HG03108 (cell line): ENCODE measurements around the gene KAZN.

Experiments
- ATAC-seq: cut with Tn5 transposase; IDR thresholded peaks from one replicate; pipeline ENCODE4 v1.9.1; 2021; ENCODE audit warnings: moderate library complexity; ENCODE audit not compliant: unreplicated experiment

KAZN gene

DNA sequence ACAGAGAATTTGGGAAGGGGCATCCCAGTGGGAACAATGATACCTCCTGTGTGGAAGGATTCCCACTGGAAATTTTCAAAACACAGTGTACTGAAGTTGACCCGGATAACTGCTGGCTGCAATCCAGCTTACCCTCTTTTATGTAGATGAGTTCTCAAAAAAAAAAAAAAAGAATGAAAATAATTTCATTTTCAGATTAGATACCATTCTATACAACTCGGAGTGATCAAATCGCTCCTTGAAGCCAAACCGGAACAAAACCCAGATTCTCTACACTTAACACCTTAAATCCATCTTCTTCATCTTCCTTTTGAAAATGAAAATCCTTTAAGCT is 69.1 kb downstream of the KAZN start:
- ATAC-seq = no peak

DNA sequence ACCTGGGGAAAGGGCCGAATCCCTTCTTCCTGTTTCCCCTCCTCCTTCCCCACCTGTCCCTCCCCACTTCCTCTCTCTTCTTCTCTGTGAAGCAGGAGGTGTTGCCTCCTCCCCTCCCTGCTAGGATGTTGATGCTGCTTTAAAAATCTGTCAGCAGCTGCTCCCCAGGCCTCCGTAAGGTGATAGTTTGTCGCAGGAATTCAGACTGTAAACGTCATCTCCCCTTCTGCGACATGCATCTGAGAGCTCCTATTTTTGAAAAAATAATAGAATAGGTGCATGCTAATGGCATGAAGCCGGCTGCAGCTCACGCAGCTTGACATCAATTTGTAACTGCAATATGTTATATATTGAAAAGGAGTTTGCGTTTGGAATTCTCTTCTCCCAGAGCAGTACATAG is 70.1 kb downstream of the KAZN start:
- ATAC-seq = no peak

DNA sequence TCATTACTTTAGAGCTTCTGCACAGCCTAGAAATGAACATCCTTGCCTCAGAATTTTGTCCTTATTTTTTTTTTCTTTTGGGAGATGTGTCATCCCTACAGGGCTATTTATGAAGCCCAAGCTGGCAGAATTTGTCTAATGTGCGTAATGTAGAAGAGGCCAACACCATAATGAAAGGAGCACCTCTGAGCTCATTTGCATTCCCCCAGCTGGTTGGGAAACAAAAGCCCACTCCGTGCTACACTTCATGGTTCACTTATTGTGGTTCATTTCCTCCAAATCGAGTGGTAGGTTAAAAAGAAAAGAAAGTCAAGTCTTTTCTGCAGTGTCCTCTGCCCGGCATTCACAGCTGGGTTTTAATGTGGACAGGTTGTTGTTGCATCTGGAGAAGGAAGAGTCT is 73.5 kb downstream of the KAZN start:
- no peak for ATAC-seq

DNA sequence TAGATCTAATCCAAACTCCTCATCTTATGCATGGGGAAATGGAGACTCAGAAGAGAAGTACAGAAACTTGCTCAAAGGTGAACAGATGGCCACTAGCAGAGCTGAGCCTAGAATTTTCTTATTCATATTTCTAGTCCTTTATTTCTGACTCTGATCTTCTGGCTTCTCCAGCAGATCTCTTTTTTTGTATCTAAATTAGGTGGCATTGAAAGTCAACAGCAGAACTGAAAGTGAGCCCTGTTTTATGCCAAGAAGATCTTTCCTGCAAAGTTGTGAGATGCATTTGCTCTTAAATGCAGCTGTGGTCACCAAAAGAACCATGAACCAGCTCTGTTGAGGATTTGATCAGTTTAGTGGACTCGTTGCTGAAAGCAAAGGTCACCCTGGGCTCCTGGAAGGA is 75.5 kb downstream of the KAZN start:
- no peak for ATAC-seq

- ATAC-seq = no peak
Measured at GRCh38 chr1:14676400-14676799, 77.9 kb downstream of the KAZN start.

DNA sequence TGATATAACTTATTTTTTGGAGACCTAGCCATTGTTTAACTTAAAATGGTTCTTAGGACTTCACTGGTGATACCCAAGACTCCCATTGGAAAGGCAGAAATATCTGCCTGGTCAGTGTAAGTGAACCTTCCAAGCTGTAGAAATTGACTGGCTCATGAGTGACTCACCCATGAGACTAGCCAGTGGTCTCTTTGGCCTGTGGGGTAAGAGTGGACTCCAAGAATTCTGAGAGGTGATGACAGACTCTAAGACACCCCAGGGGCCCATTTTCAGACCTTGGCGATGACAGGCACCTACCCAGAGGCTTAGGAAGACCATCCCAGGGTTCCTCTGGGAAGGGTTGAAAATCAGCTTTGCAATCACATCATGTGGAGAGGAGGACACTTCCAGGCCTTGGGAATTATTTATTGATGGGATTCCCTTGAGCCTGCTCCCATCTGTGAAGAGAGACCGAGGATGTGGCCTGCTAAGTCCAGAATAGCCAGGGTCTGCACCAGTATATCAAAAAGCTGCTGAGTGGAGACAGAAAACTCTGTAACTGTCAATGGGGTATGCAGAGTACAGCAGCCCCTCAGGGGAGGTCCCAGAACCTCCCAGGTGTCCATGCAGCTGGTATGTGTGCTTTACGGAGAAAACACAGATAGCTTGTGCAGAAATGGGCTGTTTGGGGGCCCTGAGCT is 78.9 kb downstream of the KAZN start:
- no peak for ATAC-seq

- ATAC-seq = no peak
Measured at GRCh38 chr1:14678011-14678638, 79.6 kb downstream of the KAZN start.

GRCh38 chr1:14679027-14679688 is 80.7 kb downstream of the KAZN start:
- no peak for ATAC-seq

- no peak for ATAC-seq
Measured at GRCh38 chr1:14681182-14681581, 82.7 kb downstream of the KAZN start.

GRCh38 chr1:14682941-14683621 is 84.6 kb downstream of the KAZN start:
- ATAC-seq = no peak

- no peak for ATAC-seq
Measured at GRCh38 chr1:14685078-14685477, 86.6 kb downstream of the KAZN start.

- ATAC-seq = no peak
Measured at GRCh38 chr1:14686701-14687100, 88.2 kb downstream of the KAZN start.

DNA sequence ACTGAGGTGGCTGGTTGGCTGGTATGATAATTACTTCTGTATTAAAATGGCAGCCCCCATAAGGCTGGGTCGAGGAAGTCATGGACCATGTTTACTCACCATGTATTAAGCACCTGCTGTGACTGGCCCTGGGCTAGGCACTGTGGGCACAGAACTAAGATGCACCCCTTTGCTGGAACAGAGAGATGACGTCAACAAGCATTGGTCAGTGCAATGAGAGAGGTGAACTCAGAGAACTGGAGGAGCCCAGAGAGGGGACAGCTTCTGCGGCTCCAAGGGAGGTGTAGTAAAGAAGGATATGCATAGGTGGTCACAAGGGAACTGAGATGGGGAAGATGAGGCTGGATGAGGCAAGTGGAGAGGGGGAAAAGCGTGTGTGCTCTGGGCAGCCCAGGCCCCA is 88.7 kb downstream of the KAZN start:
- no peak for ATAC-seq

DNA sequence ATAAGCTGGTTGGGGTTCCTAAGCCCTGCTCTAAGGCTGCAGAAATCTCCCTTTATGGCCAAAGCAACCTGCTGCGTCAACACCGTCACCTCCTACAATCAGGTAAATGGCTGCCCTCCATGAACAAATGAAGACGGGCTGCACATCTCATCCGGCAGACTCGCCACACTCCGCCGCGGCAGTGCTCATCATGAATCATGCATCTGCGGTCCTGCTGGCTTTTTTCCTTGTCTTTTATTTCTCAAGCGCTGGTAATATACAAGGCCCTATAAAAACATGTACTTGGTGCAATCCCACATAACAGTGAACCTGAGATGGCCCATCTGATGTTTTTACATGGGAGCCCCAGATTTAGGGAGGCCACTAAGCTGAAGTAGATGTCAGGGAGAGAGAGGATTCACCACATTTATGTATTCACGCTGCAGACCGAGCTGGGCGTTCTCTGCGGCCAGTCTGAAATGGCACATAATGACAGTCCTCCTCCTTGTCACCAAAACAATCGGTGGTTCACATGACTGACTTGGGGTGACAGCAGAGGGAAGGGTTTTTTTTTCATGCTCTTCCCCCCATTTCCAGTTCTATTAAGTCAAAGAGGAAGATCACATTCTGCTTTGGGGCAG is 91.6 kb downstream of the KAZN start:
- ATAC-seq = no peak

GRCh38 chr1:14693949-14694348 is 95.5 kb downstream of the KAZN start:
- ATAC-seq = no peak

DNA sequence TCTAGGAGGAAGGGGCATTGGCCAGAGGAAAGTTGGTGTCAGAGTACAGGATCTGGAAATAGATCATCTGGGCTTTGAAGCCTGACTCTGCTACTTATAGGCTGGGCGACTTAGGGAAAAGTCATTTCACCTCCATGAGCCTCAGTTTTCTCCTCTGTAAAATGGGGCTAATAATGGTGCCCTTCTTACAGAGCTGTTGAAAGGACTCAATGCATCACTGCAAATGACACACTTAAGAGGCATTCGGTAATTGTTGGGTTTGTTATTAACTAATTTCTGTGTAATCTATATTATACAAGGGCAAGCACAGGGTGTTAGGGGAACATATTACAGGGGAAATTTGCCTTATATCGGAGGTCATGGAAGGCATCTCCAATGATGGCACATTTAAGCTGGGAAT is 96.1 kb downstream of the KAZN start:
- no peak for ATAC-seq

DNA sequence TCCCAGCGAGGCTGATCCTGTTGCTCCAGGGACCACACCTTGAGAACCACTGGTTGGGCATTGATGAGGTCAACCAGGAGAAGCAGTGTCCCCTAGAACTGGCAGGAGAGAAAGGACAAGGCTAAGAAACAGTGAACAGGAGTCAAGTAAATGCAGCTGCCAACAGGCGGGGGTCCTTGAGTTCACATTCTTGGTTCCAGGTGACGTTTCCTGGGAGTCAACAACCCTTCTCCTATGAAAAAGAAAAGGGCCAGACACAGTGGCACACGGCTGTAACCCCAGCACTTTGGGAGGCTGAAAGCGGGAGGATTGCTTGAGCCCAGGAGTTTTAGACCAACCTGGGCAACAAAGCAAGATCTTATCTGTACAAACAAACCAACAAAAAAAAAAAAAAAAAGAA is 98.3 kb downstream of the KAZN start:
- ATAC-seq = no peak

DNA sequence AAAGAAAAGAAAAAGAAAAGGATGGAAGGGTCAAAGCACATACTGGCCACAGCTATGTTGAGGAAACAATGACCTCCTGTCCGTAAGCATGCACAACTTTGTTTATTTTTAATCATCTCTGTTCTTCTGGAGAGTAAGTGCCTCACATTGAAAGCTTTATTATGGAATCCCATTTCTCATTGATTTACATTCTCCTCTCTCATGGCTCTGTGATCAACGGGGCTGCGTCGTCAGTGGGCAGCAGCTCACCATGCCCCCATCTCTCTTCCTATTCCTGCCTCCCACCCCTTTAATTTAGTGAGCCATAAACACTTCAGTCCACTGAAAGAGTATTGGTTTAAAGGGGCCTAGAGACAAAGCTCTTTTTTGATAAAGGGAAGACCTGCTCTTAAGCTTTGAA is 98.9 kb downstream of the KAZN start:
- ATAC-seq = no peak

GRCh38 chr1:14698314-14698713 is 99.8 kb downstream of the KAZN start:
- ATAC-seq = no peak

GRCh38 chr1:14699620-14700019 is 101.1 kb downstream of the KAZN start:
- no peak for ATAC-seq

DNA sequence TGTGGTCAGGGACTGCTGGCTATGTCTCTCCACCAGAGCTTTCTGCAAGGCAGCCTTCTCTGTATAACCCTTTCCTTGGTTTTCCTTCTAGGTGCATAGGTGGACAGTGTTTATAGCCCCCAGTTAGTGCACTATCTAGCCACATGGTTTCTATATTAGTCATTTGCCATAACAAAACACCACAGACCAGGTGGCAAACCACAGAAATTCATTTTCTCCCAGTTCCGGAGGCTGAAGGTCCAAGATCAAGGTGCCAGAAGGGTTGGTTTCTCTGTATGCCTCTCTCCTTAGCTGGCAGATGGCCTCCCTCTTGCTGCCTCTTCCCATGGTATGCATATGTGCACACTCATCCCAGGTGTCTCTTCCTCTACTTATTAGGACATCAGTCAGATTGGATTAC is 106.4 kb downstream of the KAZN start:
- no peak for ATAC-seq

GRCh38 chr1:14705824-14706223 is 107.3 kb downstream of the KAZN start:
- no peak for ATAC-seq
